Hepatocyte (in vitro differentiated cells): Measurements from ENCODE around the gene CISD2. TPM values are rescaled to one million over a fixed set of nuclear protein-coding genes. Genes with fewer than 3 reads are reported as not detected.
A peak's percentile ranks its signal among the peaks of the same experiment; 100 is the strongest.

Source experiments
- DNase-seq: peaks from one replicate; pipeline ENCODE4 v3.0.0-alpha.2; 2016; ENCODE audit warnings: low spot score
- H2AFZ ChIP-seq: fragments of 200-600 bp; sonication (generic); 2 replicates; pipeline ENCODE4 v1.6.0; 2016; ENCODE audit warnings: antibody characterized with exemption, mild to moderate bottlenecking
- H3K27ac ChIP-seq: fragments of 200-600 bp; sonication (generic); 2 replicates; pipeline ENCODE4 v1.5.1; 2016; ENCODE audit warnings: mild to moderate bottlenecking
- H3K27me3 ChIP-seq: fragments of 200-600 bp; sonication (generic); 2 replicates; pipeline ENCODE4 v1.6.1; 2016
- H3K36me3 ChIP-seq: fragments of 200-600 bp; sonication (generic); replicated peaks from 2 replicates; pipeline ENCODE4 v1.5.1; 2016; ENCODE audit warnings: low read depth; ENCODE audit not compliant: insufficient read depth
- H3K4me1 ChIP-seq: fragments of 200-600 bp; sonication (generic); 2 replicates; pipeline ENCODE4 v1.5.1; 2016; ENCODE audit warnings: mild to moderate bottlenecking, moderate library complexity; ENCODE audit not compliant: insufficient read depth
- H3K4me2 ChIP-seq: fragments of 200-600 bp; sonication (generic); 2 replicates; pipeline ENCODE4 v1.6.0; 2016
- H3K4me3 ChIP-seq: fragments of 200-600 bp; sonication (generic); 2 replicates; pipeline ENCODE4 v1.5.1; 2016; ENCODE audit warnings: mild to moderate bottlenecking
- H3K79me2 ChIP-seq: fragments of 200-600 bp; sonication (generic); 2 replicates; pipeline ENCODE4 v1.6.0; 2017; ENCODE audit warnings: mild to moderate bottlenecking
- H3K9me2 ChIP-seq: fragments of 200-600 bp; sonication (generic); replicated peaks from 2 replicates; pipeline ENCODE4 v1.6.0; 2017; ENCODE audit warnings: mild to moderate bottlenecking; ENCODE audit not compliant: insufficient read depth
- H3K9me3 ChIP-seq: fragments of 200-600 bp; sonication (generic); 2 replicates; pipeline ENCODE4 v1.5.1; 2016; ENCODE audit warnings: low read depth, mild to moderate bottlenecking
- H4K20me1 ChIP-seq: fragments of 200-600 bp; sonication (generic); 2 replicates; pipeline ENCODE4 v1.6.0; 2016; ENCODE audit warnings: mild to moderate bottlenecking; ENCODE audit not compliant: insufficient read depth, poor library complexity, severe bottlenecking
- CTCF ChIP-seq: fragments of 200-600 bp; sonication (generic); IDR thresholded peaks from 2 replicates; pipeline ENCODE4 v1.5.1; 2016; ENCODE audit warnings: antibody characterized with exemption, mild to moderate bottlenecking; ENCODE audit not compliant: poor library complexity
- EZH2 ChIP-seq: fragments of 200-600 bp; sonication (generic); IDR thresholded peaks from 2 replicates; pipeline ENCODE4 v1.6.1; 2016; ENCODE audit warnings: antibody characterized with exemption, mild to moderate bottlenecking, borderline replicate concordance
- EZH2phosphoT487 ChIP-seq: fragments of 200-600 bp; sonication (generic); IDR thresholded peaks from one replicate; pipeline ENCODE4 v1.6.1; 2018; ENCODE audit warnings: antibody characterized with exemption, mild to moderate bottlenecking, low read depth, moderate library complexity; ENCODE audit not compliant: unreplicated experiment, severe bottlenecking
- WGBS: methylation state at CpG from one replicate; pipeline ENCODE4 v1.1.6; 2016; ENCODE audit warnings: low lambda C conversion rate; ENCODE audit errors: missing lambda C conversion rate; 5-methylcytosine and 5-hydroxymethylcytosine counted together
- polyA plus RNA-seq: library from polyadenylated mRNA; unstranded; fragments of >200 nt; fragmentation: Nextera tagmentation; extraction: Ambion mirVana; gene quantifications from 2 replicates; pipeline ENCODE4 v1.2.1, GENCODE V29; 2016
- total RNA-seq: library from RNA; depleted of rRNA; stranded (reverse); fragments of >200 nt; gene quantifications from 2 replicates; pipeline ENCODE4 v1.2.3, GENCODE V29; 2014

Gene CISD2
- total and polyA plus RNA-seq, 2 experiments from 2014 or later = 58.4 to 76.7 TPM

GRCh38 chr4:102826105-102826889 is 42.5 kb upstream of the CISD2 start:
- Histone ChIP-seq H2AFZ (no peak overlapping the region), H3K4me1 (peaks cover 21% of the 10 kb centered on the region)
- 1% methylated on average over 38 of the region's 38 CpGs for WGBS

GRCh38 chr4:102826890-102827673 is 41.7 kb upstream of the CISD2 start, which contains the start of gene UBE2D3:
UBE2D3 (minus strand) TSS chr4:102827551; CDS start chr4:102826508, 1,043 bp downstream.
- Histone ChIP-seq H4K20me1 (peaks cover 44% of the 10 kb centered on the region), H3K27ac (peak within 1 kb of the TSS; percentile 100)

More at GRCh38 chr4:102826105-102826889, 42.5 kb upstream of the CISD2 start:
- Histone ChIP-seq H3K9me3 (no peaks in the 10 kb centered on the region), H3K4me2 (peak overlapping the region; percentile 83), H3K36me3 (no peaks in the 10 kb centered on the region), H3K27ac (peak overlapping the region; percentile 100), H3K4me3 (peak overlapping the region; percentile 74), H3K79me2 (peaks cover 73% of the 10 kb centered on the region), H3K27me3 (no peaks in the 10 kb centered on the region), H3K9me2 (no peaks in the 10 kb centered on the region), H4K20me1 (peaks cover 52% of the 10 kb centered on the region)
- DNase-seq = no peak
- TF ChIP-seq EZH2 = no peak
- TF ChIP-seq EZH2phosphoT487 = no peak
- TF ChIP-seq CTCF = no peak

More at GRCh38 chr4:102826890-102827673, 41.7 kb upstream of the CISD2 start, which contains the start of gene UBE2D3:
- Histone ChIP-seq H2AFZ (peak within 1 kb of the TSS; percentile 32), H3K4me2 (peak within 1 kb of the TSS; percentile 83), H3K27me3 (no peaks in the 10 kb centered on the region), H3K36me3 (no peaks in the 10 kb centered on the region), H3K4me3 (peak within 1 kb of the TSS; percentile 74), H3K9me3 (no peaks in the 10 kb centered on the region), H3K9me2 (no peaks in the 10 kb centered on the region), H3K4me1 (peaks cover 17% of the 10 kb centered on the region), H3K79me2 (peaks cover 73% of the 10 kb centered on the region)
- 1% methylated on average over 59 of the region's 73 CpGs for WGBS
- TF ChIP-seq EZH2 (no peak), CTCF (no peak), EZH2phosphoT487 (no peak)
- DNase-seq = peak; percentile 97
